Transverse colon (tissue), 4 donors: ENCODE results near the gene OR5A1. TPM values are rescaled to one million over a fixed set of nuclear protein-coding genes. Genes with fewer than 3 reads are reported as not detected.

Experiments used
- DNase-seq: peaks from one replicate; pipeline ENCODE4 v3.0.0-alpha.2; 2019
- H3K27ac ChIP-seq, 4 donors: fragments of 200-600 bp; sonication (generic); 2 replicates each; pipeline ENCODE4 v1.5.1; 2016 to 2018; ENCODE audit warnings: inconsistent platforms in 4 of 4
- H3K27me3 ChIP-seq: fragments of 200-600 bp; sonication (generic); 2 replicates; pipeline ENCODE4 v1.5.1; 2017; ENCODE audit warnings: inconsistent platforms
- H3K36me3 ChIP-seq, 4 donors: fragments of 200-600 bp; sonication (generic); 2 replicates each; pipeline ENCODE4 v1.5.1; 2017 to 2019; ENCODE audit warnings: inconsistent platforms in 4 of 4
- H3K4me1 ChIP-seq, 4 donors: fragments of 200-600 bp; sonication (generic); 2 replicates each; pipeline ENCODE4 v1.5.1; 2017 to 2020; ENCODE audit warnings: inconsistent platforms in 4 of 4
- H3K4me3 ChIP-seq, 4 donors: fragments of 200-600 bp; sonication (generic); 1 replicate in 1 of 4; 2 replicates in 3 of 4; pipeline versions ENCODE4 v1.5.1 to v1.6.1; 2017 to 2019; ENCODE audit warnings: inconsistent platforms in 4 of 4
- H3K9me3 ChIP-seq, 2 donors: fragments of 200-600 bp; sonication (generic); 2 replicates each; pipeline ENCODE4 v1.5.1; 2017 to 2019; ENCODE audit warnings: inconsistent platforms in 2 of 2
- EP300 ChIP-seq: sonication (generic); formaldehyde crosslinking; IDR thresholded peaks from one replicate; pipeline ENCODE4 v1.6.1; 2017; ENCODE audit warnings: antibody characterized with exemption, low read depth
- POLR2A ChIP-seq: fragments of 450-650 bp; IDR thresholded peaks from one replicate; pipeline ENCODE4 v1.6.1; 2016; ENCODE audit warnings: antibody characterized with exemption, mild to moderate bottlenecking, moderate library complexity
- POLR2AphosphoS5 ChIP-seq, 3 donors: sonication (generic); formaldehyde crosslinking; IDR thresholded peaks; one replicate each; pipeline ENCODE4 v1.6.1; 2016; ENCODE audit warnings: antibody characterized with exemption in 3 of 3
- WGBS, 2 donors: methylation state at CpG; one replicate each; pipeline ENCODE4 v1.1.5; 2018; ENCODE audit warnings: low coverage in 1 of 2; 5-methylcytosine and 5-hydroxymethylcytosine counted together
- in situ Hi-C, 4 donors: fragments of 200-750 bp; cut with MboI; loops; one replicate each; pipeline versions ENCODE4 v1.15.0 to v1.15.1; 2017; ENCODE audit warnings: low sequenced_read_pairs in 3 of 4, low pct_ligation_motif_present in 1 of 4, low pct_unique_long_range_greater_than_20kb in 1 of 4
- intact Hi-C: fragments of 100-400 bp; cut with DNase I; formaldehyde crosslinking; loops from one replicate; pipeline ENCODE4 v1.15.1; 2023; ENCODE audit warnings: low total_unique reads
- total RNA-seq, 4 donors: library from RNA; depleted of rRNA; stranded (reverse); fragments of >200 nt; gene quantifications; one replicate each; pipeline ENCODE4 v1.1.0, GENCODE V29; 2016
- TF ChIP-seq, protein P1 (sequence below), 5 experiments: fragments of 200-600 bp in 3 of 5; fragments of 450-650 bp in 2 of 5; sonication (generic) in 3 of 5; IDR thresholded peaks; 1 replicate in 2 of 5; 2 replicates in 3 of 5; pipeline ENCODE4 v1.5.1; 2016 to 2017; ENCODE audit warnings: antibody characterized with exemption in 5 of 5, inconsistent platforms in 3 of 5, mild to moderate bottlenecking in 2 of 5, moderate library complexity in 1 of 5

The OR5A1 gene
- total RNA-seq, 4 donors from 2014 or later: not detected

DNA sequence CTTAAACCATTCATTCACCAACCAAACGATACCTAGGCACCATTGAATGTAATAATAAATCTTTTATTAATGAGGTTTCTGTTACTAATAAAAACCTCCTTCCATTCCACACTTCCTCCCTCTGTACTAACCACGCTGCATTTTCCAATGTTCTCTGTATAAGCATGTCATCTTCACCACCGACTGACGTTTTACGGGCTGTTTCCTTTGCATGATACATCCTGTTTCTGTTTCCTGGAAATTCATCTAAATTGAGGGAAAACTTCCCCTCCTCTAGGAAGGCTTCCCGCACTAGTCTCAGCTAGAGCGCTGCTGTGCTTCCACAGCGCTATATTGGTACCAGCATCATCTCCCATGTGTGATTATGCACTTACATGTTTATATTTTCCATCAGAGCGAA lies 38.9 kb downstream of the OR5A1 start:
- Histone ChIP-seq H3K4me3 (no peak overlapping the region), H3K36me3 (no peaks in the 10 kb centered on the region), H3K27ac (no peak overlapping the region), H3K4me1 (no peaks in the 10 kb centered on the region), H3K27me3 (peaks cover 5% of the 10 kb centered on the region), H3K9me3 (no peaks in the 10 kb centered on the region)
- TF ChIP-seq EP300 (no peak), POLR2A (no peak), POLR2AphosphoS5 (IDR thresholded peaks at IDR 0.05) (no peak)
- TF ChIP-seq, protein P1, sequence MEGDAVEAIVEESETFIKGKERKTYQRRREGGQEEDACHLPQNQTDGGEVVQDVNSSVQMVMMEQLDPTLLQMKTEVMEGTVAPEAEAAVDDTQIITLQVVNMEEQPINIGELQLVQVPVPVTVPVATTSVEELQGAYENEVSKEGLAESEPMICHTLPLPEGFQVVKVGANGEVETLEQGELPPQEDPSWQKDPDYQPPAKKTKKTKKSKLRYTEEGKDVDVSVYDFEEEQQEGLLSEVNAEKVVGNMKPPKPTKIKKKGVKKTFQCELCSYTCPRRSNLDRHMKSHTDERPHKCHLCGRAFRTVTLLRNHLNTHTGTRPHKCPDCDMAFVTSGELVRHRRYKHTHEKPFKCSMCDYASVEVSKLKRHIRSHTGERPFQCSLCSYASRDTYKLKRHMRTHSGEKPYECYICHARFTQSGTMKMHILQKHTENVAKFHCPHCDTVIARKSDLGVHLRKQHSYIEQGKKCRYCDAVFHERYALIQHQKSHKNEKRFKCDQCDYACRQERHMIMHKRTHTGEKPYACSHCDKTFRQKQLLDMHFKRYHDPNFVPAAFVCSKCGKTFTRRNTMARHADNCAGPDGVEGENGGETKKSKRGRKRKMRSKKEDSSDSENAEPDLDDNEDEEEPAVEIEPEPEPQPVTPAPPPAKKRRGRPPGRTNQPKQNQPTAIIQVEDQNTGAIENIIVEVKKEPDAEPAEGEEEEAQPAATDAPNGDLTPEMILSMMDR (IDR thresholded peaks at IDR 0.05): no peak
- in situ Hi-C loops (no loop called here), intact Hi-C loops (no loop called here)
- 38 to 52% methylated on average over 5 to 9 of the region's 9 CpGs for WGBS, 2 donors
- no peak for DNase-seq

DNA sequence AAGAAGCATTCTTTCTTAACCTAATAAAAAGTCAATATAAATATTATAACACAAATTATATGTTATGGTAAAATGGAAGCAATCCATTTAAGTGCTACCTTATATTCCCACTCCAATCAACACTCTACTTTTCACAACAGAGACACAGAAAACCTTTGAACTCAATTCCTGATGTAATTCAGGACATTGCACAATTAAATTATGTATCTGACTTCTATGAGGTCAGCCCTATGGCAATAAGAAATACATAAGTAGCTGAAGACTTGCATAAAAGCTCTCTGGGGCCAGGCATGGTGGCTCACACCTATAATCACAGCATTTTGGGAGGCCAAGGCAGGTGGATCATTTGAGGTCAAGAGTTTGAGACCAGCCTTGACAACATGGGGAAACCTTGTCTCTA lies 43.6 kb downstream of the OR5A1 start:
- no peaks in the 10 kb centered on the region for H3K9me3 ChIP-seq
- peaks cover 5% of the 10 kb centered on the region for H3K27me3 ChIP-seq
- in situ Hi-C loops: no loop called here
- no peak for DNase-seq
- no peaks in the 10 kb centered on the region for H3K4me1 ChIP-seq
- no peak for TF ChIP-seq POLR2A
- TF ChIP-seq, protein P1 (IDR thresholded peaks at IDR 0.05): no peak
- no peak for TF ChIP-seq POLR2AphosphoS5 (IDR thresholded peaks at IDR 0.05)
- no peak for TF ChIP-seq EP300
- H3K27ac ChIP-seq: no peak overlapping the region
- no peak overlapping the region for H3K4me3 ChIP-seq
- no peaks in the 10 kb centered on the region for H3K36me3 ChIP-seq
- intact Hi-C loops: no loop called here

DNA sequence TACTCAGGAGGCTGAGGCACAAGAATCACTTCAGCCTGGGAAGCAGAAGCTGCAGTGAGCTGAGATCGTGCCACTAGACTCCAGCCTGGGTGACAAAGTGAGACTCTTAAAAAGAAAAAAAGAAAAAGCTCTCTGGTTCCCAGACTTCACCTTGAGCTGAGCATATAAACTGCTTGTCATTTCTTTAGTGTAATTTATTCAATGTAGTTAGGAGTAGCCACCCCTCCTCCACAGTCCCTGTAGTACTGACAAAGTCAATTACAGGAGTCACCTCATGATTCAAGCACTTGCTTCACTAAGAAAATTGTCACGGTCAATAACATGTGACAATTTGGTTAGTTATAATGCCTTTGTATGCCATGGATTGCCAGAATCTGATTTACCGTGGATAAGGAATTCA lies 44.1 kb downstream of the OR5A1 start:
- in situ Hi-C loops: no loop called here
- no peak for DNase-seq
- 77% methylated on average over 2 to 3 of the region's 3 CpGs for WGBS, 2 donors
- peaks cover 5% of the 10 kb centered on the region for H3K27me3 ChIP-seq
- H3K4me3 ChIP-seq: no peak overlapping the region
- no peaks in the 10 kb centered on the region for H3K36me3 ChIP-seq
- H3K27ac ChIP-seq: no peak overlapping the region
- H3K4me1 ChIP-seq: no peaks in the 10 kb centered on the region
- H3K9me3 ChIP-seq: no peaks in the 10 kb centered on the region
- intact Hi-C loops: no loop called here
- TF ChIP-seq, protein P1 (IDR thresholded peaks at IDR 0.05): no peak
- no peak for TF ChIP-seq EP300
- no peak for TF ChIP-seq POLR2A
- no peak for TF ChIP-seq POLR2AphosphoS5 (IDR thresholded peaks at IDR 0.05)

Other genes with a start within 250 kb of the OR5A1 start
- gene MPEG1, start 223.5 kb upstream of the OR5A1 start, total RNA-seq: 10 to 100 TPM in 1 of 4 donors, 1 to 10 TPM in 3; 4.6 to 16.5 (median 7.5) TPM
- gene OR5AN1, start 77.6 kb upstream of the OR5A1 start, total RNA-seq: not detected
- gene OR5A2, start 10.1 kb upstream of the OR5A1 start, total RNA-seq: not detected
- gene OR4D6, start 20.5 kb downstream of the OR5A1 start, total RNA-seq: not detected
- not detected for gene OR4D10, start 36.8 kb downstream of the OR5A1 start, total RNA-seq
- gene OR4D11, start 67.1 kb downstream of the OR5A1 start, total RNA-seq: not detected
- not detected for gene OR4D9, start 75.1 kb downstream of the OR5A1 start, total RNA-seq
- 10 to 100 TPM; 27.7 to 59.1 (median 47.2) TPM for gene OSBP, start 179.3 kb downstream of the OR5A1 start, total RNA-seq
- 10 to 100 TPM; 13.5 to 93.9 (median 20.9) TPM for gene PATL1, start 232.6 kb downstream of the OR5A1 start, total RNA-seq